Parathyroid adenoma (tissue), 2 donors: ENCODE measurements around the gene LRP11.
A peak's percentile ranks its signal among the peaks of the same experiment; 100 is the strongest.
"Not testable (repeated sequence)": the region's sequence is repeated elsewhere in the genome, so short reads cannot be mapped to it uniquely, and the experiment has no call there.

ENCODE experiments used
- H2AFZ ChIP-seq: fragments of 300-600 bp; sonication (generic); one replicate; pipeline ENCODE4 v1.7.0; 2017; ENCODE audit warnings: antibody characterized with exemption, mild to moderate bottlenecking
- H3K27ac ChIP-seq: fragments of 300-600 bp; sonication (generic); one replicate; pipeline ENCODE4 v1.7.0; 2017
- H3K27me3 ChIP-seq: fragments of 300-600 bp; sonication (generic); one replicate; pipeline ENCODE4 v1.7.0; 2017; ENCODE audit warnings: low read length; ENCODE audit not compliant: control insufficient read depth, insufficient read depth
- H3K36me3 ChIP-seq: fragments of 300-600 bp; sonication (generic); one replicate; pipeline ENCODE4 v1.7.0; 2017; ENCODE audit warnings: low read length; ENCODE audit not compliant: control insufficient read depth, insufficient read depth
- H3K4me1 ChIP-seq: fragments of 300-600 bp; sonication (generic); one replicate; pipeline ENCODE4 v1.7.0; 2017; ENCODE audit warnings: control low read depth
- H3K4me2 ChIP-seq: fragments of 300-600 bp; sonication (generic); one replicate; pipeline ENCODE4 v1.7.0; 2017; ENCODE audit warnings: low read length
- H3K4me3 ChIP-seq: fragments of 300-600 bp; sonication (generic); one replicate; pipeline ENCODE4 v1.7.0; 2017; ENCODE audit warnings: low read depth, low read length
- H3K79me2 ChIP-seq: fragments of 300-600 bp; sonication (generic); one replicate; pipeline ENCODE4 v1.7.0; 2017; ENCODE audit warnings: control low read depth
- H3K9ac ChIP-seq: fragments of 300-600 bp; sonication (generic); one replicate; pipeline ENCODE4 v1.7.0; 2017; ENCODE audit warnings: mild to moderate bottlenecking
- H3K9me3 ChIP-seq: fragments of 300-600 bp; sonication (generic); one replicate; pipeline ENCODE4 v1.7.0; 2017; ENCODE audit warnings: low read length; ENCODE audit not compliant: control insufficient read depth
- CTCF ChIP-seq: fragments of 300-600 bp; sonication (generic); IDR thresholded peaks from one replicate; pipeline ENCODE4 v1.7.0; 2017; ENCODE audit warnings: antibody characterized with exemption, mild to moderate bottlenecking
- donor health status: primary hyperparathyroidism.

LRP11 gene

GRCh38 chr6:149847939-149848267 is 16.3 kb downstream of the LRP11 start:
- Histone ChIP-seq H3K4me2 (no peak overlapping the region), H2AFZ (no peak overlapping the region), H3K4me1 (peaks cover 36% of the 10 kb centered on the region), H3K27ac (peak overlapping the region; percentile 60), H3K27me3 (no peaks in the 10 kb centered on the region), H3K4me3 (no peak overlapping the region), H3K9ac (no peak overlapping the region), H3K9me3 (no peaks in the 10 kb centered on the region), H3K79me2 (peaks cover 25% of the 10 kb centered on the region), H3K36me3 (no peaks in the 10 kb centered on the region)
- no peak for TF ChIP-seq CTCF

GRCh38 chr6:149846321-149846720 is 17.8 kb downstream of the LRP11 start:
- peaks cover 20% of the 10 kb centered on the region for H3K79me2 ChIP-seq
- peaks cover 31% of the 10 kb centered on the region for H3K4me1 ChIP-seq
- H2AFZ ChIP-seq = no peak overlapping the region
- no peaks in the 10 kb centered on the region for H3K27me3 ChIP-seq
- no peaks in the 10 kb centered on the region for H3K9me3 ChIP-seq
- peak overlapping the region; percentile 5 for H3K4me2 ChIP-seq
- no peak overlapping the region for H3K9ac ChIP-seq
- TF ChIP-seq CTCF = no peak
- H3K4me3 ChIP-seq = no peak overlapping the region
- peak overlapping the region; percentile 58 for H3K27ac ChIP-seq
- H3K36me3 ChIP-seq = no peaks in the 10 kb centered on the region

- Histone ChIP-seq H3K27me3 (no peaks in the 10 kb centered on the region), H3K79me2 (peaks cover 16% of the 10 kb centered on the region), H3K4me3 (no peak overlapping the region), H3K9me3 (no peaks in the 10 kb centered on the region), H3K9ac (no peak overlapping the region), H3K4me2 (peak overlapping the region; percentile 29), H3K36me3 (no peaks in the 10 kb centered on the region), H2AFZ (no peak overlapping the region), H3K27ac (peak overlapping the region; percentile 58), H3K4me1 (peaks cover 31% of the 10 kb centered on the region)
- TF ChIP-seq CTCF = no peak
These were observed 18.6 kb downstream of the LRP11 start for GRCh38 chr6:149845549-149845948.

GRCh38 chr6:149844480-149844879 is 19.7 kb downstream of the LRP11 start:
- Histone ChIP-seq H3K36me3 (no peaks in the 10 kb centered on the region), H3K4me2 (no peak overlapping the region), H3K9me3 (no peaks in the 10 kb centered on the region), H2AFZ (no peak overlapping the region), H3K79me2 (peaks cover 20% of the 10 kb centered on the region), H3K27me3 (no peaks in the 10 kb centered on the region), H3K4me3 (no peak overlapping the region), H3K27ac (no peak overlapping the region), H3K9ac (no peak overlapping the region), H3K4me1 (peaks cover 31% of the 10 kb centered on the region)
- TF ChIP-seq CTCF = no peak

- H3K4me2 ChIP-seq, H2AFZ ChIP-seq, H3K27ac ChIP-seq, H3K27me3 ChIP-seq, H3K9me3 ChIP-seq, H3K4me3 ChIP-seq, H3K9ac ChIP-seq, H3K36me3 ChIP-seq: not testable (repeated sequence)
- H3K79me2 ChIP-seq = peaks cover 18% of the 10 kb centered on the region
- H3K4me1 ChIP-seq = peaks cover 31% of the 10 kb centered on the region
These were observed 20.1 kb downstream of the LRP11 start for GRCh38 chr6:149844036-149844435.
